Spleen (tissue), 7 donors: ENCODE data around the gene ARF1.

Experiments used
- CTCF ChIP-seq, 11 experiments: fragments of 200-600 bp in 7 of 11; fragments of 450-650 bp in 4 of 11; sonication (generic) in 4 of 11; IDR thresholded peaks in 8 of 11; conservative IDR thresholded peaks in 3 of 11; 1 replicate in 7 of 11; 2 replicates in 4 of 11; pipeline versions ENCODE4 v1.4.0 to v1.8.0; 2016 to 2021; ENCODE audit warnings: antibody characterized with exemption in 11 of 11, inconsistent platforms in 4 of 11, mild to moderate bottlenecking in 1 of 11
- POLR2A ChIP-seq, 3 donors: fragments of 450-650 bp; IDR thresholded peaks; one replicate each; pipeline ENCODE4 v1.5.1; 2017; ENCODE audit warnings: antibody characterized with exemption in 3 of 3, mild to moderate bottlenecking in 1 of 3
- POLR2AphosphoS5 ChIP-seq, 3 donors: sonication (generic); formaldehyde crosslinking; IDR thresholded peaks; one replicate each; pipeline ENCODE4 v1.5.1; 2017; ENCODE audit warnings: antibody characterized with exemption in 3 of 3
- donor health status: DM: no; HTN: no; CAD: no; lungs with moderate emphysema.
- donor health status: DM: no; HTN: no; CAD: no.
- donor health status: DM: no; HTN: no; CAD: no.

DNA sequence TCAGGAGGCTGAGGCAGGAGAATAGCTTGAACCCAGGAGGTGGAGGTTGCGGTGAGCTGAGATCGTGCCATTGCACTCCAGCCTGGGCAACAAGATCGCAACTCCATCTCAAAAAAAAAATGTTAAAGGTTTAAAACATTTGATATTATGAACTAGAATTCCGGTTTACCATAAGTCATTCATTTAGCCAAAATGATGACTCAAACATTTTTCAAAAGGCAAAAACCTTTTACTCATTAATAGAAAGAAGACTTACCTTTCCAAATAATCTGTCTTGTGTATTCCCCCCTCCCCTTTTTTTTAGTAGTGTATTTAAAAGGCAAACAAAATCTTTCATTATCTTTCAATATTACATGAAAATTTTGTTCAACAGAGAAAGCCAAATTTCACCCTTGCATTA, 34.8 kb downstream of the ARF1 start:
- TF ChIP-seq POLR2AphosphoS5 (IDR thresholded peaks at IDR 0.05) (no peak), CTCF (IDR thresholded peaks at IDR 0.05 in 8 of 11, conservative IDR thresholded peaks at IDR 0.05 in 3 of 11) (no peak), POLR2A (IDR thresholded peaks at IDR 0.05) (no peak)
